ENCODE measurements around the gene ARSG. TPM values are rescaled to one million over a fixed set of nuclear protein-coding genes. Genes with fewer than 3 reads are reported as not detected.

The ARSG gene
- total and polyA plus RNA-seq, 2 of the 8 experiments (the other 6 are each of a cell fraction or from before 2014, with no cell fraction given) = 3.3 to 4.0 TPM

DNA sequence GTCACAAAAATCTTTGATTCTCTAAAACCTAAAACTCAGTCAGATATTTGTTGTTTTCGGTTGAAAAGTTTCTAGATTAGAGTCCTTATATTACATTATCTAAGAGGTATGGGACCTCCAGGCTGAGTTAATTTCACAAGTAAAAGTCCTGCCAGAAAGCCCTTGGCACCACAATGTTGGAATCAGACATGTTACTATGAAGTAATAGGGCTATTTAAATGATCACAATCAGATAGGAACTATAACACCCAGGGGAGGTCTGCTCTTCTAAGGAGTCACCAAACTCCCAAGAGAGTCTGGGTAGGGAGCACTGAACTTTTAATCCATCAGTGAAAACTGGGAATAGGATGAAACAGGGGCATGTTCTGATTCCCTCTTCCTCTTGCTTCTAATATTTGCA, 111.8 kb downstream of the ARSG start:
- H3K56ac ChIP-seq (replicated peaks; ENCODE audit: insufficient read length, low read depth, low read length) = no peak overlapping the region
- H2BK15ac ChIP-seq (ENCODE audit: low read length) = no peak overlapping the region
- no peaks in the 10 kb centered on the region for H3K27me3 ChIP-seq (replicated peaks in 1 of 4; ENCODE audit: control insufficient read depth in 3 of 4, extremely low read depth in 1 of 4, insufficient read depth in 3 of 4, low read length in 3 of 4)
- FAIRE-seq = no peak
- no peak overlapping the region for H4K91ac ChIP-seq (replicated peaks; ENCODE audit: insufficient read length, low read length)
- no peak overlapping the region for H3K23ac ChIP-seq (ENCODE audit: insufficient read length)
- ChIA-PET CTCF (ENCODE audit: partially characterized antibody) (interaction anchor here (1.2 kb wide), 1 partner anchor 22 kb away, joined by 3 read pairs; no protein-coding TSS in a partner anchor), POLR2A (ENCODE audit: partially characterized antibody) (no interaction called here)
- H3K4me2 ChIP-seq (ENCODE audit: insufficient read depth in 1 of 2, low read depth in 2 of 2, low read length in 2 of 2) = no peak overlapping the region
- peaks cover 0 to 2% (median 0%) of the 10 kb centered on the region in 4 experiments; a peak in 1 of 7 replicates for H3K4me1 ChIP-seq (replicated peaks in 1 of 4; ENCODE audit: control insufficient read depth in 3 of 4, insufficient read depth in 4 of 4, low read length in 3 of 4)
- no peaks in the 10 kb centered on the region for H4K20me1 ChIP-seq (replicated peaks in 1 of 2; ENCODE audit: control insufficient read depth in 1 of 2, insufficient read depth in 2 of 2, low read length in 2 of 2)
- WGBS, 2 experiments (ENCODE audit: extremely low coverage in 1 of 2, insufficient coverage in 1 of 2, insufficient read length in 1 of 2, insufficient replicate concordance in 2 of 2, low coverage in 1 of 2, low lambda C conversion rate in 2 of 2, missing lambda C conversion rate in 1 of 2) = 93% methylated on average over 1 of the region's 1 CpG; no CpG with 5 or more reads in 1 of the 2 experiments
- H4K5ac ChIP-seq (ENCODE audit: insufficient read length, low read depth, low read length) = no peak overlapping the region
- no peaks in the 10 kb centered on the region for H3K36me3 ChIP-seq (ENCODE audit: control insufficient read depth in 2 of 4, insufficient read depth in 4 of 4, low read length in 3 of 4)
- H2BK120ac ChIP-seq (replicated peaks; ENCODE audit: low read depth, low read length) = no peak overlapping the region
- H2BK12ac ChIP-seq (ENCODE audit: low read depth, low read length) = no peak overlapping the region
- no peak overlapping the region for H2BK20ac ChIP-seq (ENCODE audit: low read length)
- no peak overlapping the region for H3K4me3 ChIP-seq (ENCODE audit: extremely low read depth in 1 of 4, insufficient read depth in 2 of 4, low read depth in 3 of 4, low read length in 4 of 4)
- H3K23me2 ChIP-seq (ENCODE audit: low read depth, low read length) = no peaks in the 10 kb centered on the region
- TF ChIP-seq SAP30 (IDR thresholded peaks at IDR 0.05; ENCODE audit: insufficient read depth, insufficient replicate concordance, low read length) (no peak), ASH2L (IDR thresholded peaks at IDR 0.05; ENCODE audit: low read length) (no peak), HDAC6 (IDR thresholded peaks at IDR 0.05; ENCODE audit: low read depth, low read length) (no peak)
- H3K9me3 ChIP-seq (ENCODE audit: insufficient read depth in 2 of 2, low read depth in 1 of 2, low read length in 1 of 2) = no peaks in the 10 kb centered on the region
- no peak overlapping the region for H2AFZ ChIP-seq (ENCODE audit: low read length)
- H3K4ac ChIP-seq (replicated peaks; ENCODE audit: insufficient read length, low read depth, low read length) = no peak overlapping the region
- H3K9ac ChIP-seq (replicated peaks in 1 of 4; ENCODE audit: extremely low read depth in 1 of 4, low read depth in 3 of 4, low read length in 3 of 4) = no peak overlapping the region
- no peak overlapping the region for H4K8ac ChIP-seq (ENCODE audit: extremely low read depth, insufficient read depth, low read length)
- no peak overlapping the region for H2AK5ac ChIP-seq (ENCODE audit: low read depth, low read length)
- DNase-seq (ENCODE audit: low read depth in 1 of 2, low spot score in 2 of 2) = no peak
- no peak overlapping the region for H3K27ac ChIP-seq (ENCODE audit: low read depth, low read length)
- no peak overlapping the region for H3K18ac ChIP-seq (ENCODE audit: extremely low read depth, low read length)
- H3K79me2 ChIP-seq (ENCODE audit: control insufficient read depth in 1 of 2, insufficient read depth in 2 of 2, low read length in 2 of 2) = no peaks in the 10 kb centered on the region
- no peak overlapping the region for H3K14ac ChIP-seq (ENCODE audit: insufficient read length)
- no peaks in the 10 kb centered on the region for H3K79me1 ChIP-seq (ENCODE audit: low read depth, low read length)
- no peak overlapping the region for H2BK5ac ChIP-seq (ENCODE audit: low read depth, low read length)

Measured in H1 (cell line).